ENCODE measurements around the gene XIRP2. TPM values are rescaled to one million over a fixed set of nuclear protein-coding genes. Genes with fewer than 3 reads are reported as not detected.

Gene XIRP2
- total RNA-seq, 2 donors from 2014 or later: 0.06 to 3.1 TPM

- peak; percentile 75 for DNase-seq (ENCODE audit: low spot score)
- intact Hi-C loops (cut with DNase I): loop anchor here (5.0 kb wide), 1 partner anchor 825 kb away; no protein-coding TSS in a partner anchor
- H3K27ac ChIP-seq: peak within 1 kb of the TSS; percentile 75 to 76
- H3K9me3 ChIP-seq: no peaks in the 10 kb centered on the region
- under 1% methylated on average over 45 of the region's 79 CpGs for WGBS
- TF ChIP-seq CTCF (IDR thresholded peaks at IDR 0.05) (peak in 1 of 4 experiments; percentile 5), POLR2A (IDR thresholded peaks at IDR 0.05) (no peak), POLR2AphosphoS5 (IDR thresholded peaks at IDR 0.05) (peak; percentile 66)
- H3K27me3 ChIP-seq (replicated peaks; ENCODE audit: insufficient read depth): peaks cover 5% of the 10 kb centered on the region
- peak within 1 kb of the TSS; percentile 50 to 51 for H3K4me3 ChIP-seq
- no peaks in the 10 kb centered on the region for H3K36me3 ChIP-seq
- no peaks in the 10 kb centered on the region for H3K4me1 ChIP-seq (replicated peaks)
Observed at GRCh38 chr2:167292430-167293171, 404.3 kb downstream of the XIRP2 start, which contains the start of gene B3GALT1. B3GALT1 (plus strand) TSS chr2:167293001.

DNA sequence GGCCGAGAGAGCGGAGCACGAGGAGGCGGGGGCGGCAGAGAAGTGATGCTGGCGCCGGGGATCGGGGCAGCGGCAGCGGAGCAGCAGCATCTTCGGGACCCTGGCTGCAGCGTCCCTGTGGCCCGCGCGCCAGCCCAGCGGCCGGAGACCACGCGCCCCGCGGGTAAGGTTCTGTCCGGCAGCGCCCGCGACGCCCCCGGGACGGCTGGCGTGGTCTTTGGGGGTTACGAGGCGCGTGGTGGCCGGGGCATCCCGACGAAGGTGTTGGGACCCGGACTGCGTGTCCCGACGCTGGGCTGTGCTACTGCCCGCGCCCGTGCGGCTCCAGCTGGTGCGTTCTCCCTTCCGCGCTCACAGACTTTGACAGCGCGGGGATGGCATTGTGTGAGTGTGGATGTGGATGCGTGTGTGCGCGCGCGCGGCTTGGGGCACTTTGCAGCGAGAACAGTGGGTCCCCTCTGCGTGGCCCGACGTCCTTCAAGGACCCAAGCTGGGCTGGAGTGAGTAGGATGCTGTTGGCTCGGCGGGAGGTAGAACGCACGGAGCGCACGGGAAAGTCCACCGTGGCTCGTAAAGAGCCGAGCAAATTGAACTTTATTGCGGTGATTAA, 405.0 kb downstream of the XIRP2 start:
- DNase-seq (ENCODE audit: low spot score): peak; percentile 5
- no peaks in the 10 kb centered on the region for H3K36me3 ChIP-seq
- WGBS: under 1% methylated on average over 32 of the region's 68 CpGs
- no peaks in the 10 kb centered on the region for H3K9me3 ChIP-seq
- H3K27me3 ChIP-seq (replicated peaks; ENCODE audit: insufficient read depth): peaks cover 5% of the 10 kb centered on the region
- intact Hi-C loops (cut with DNase I): loop anchor here (5.0 kb wide), 1 partner anchor 824 kb away; no protein-coding TSS in a partner anchor
- no peaks in the 10 kb centered on the region for H3K4me1 ChIP-seq (replicated peaks)
- TF ChIP-seq POLR2A (IDR thresholded peaks at IDR 0.05) (no peak), POLR2AphosphoS5 (IDR thresholded peaks at IDR 0.05) (no peak), CTCF (IDR thresholded peaks at IDR 0.05) (no peak)
- H3K27ac ChIP-seq: peak overlapping the region in 1 of 2 donors; percentile 76
- peak overlapping the region; percentile 50 to 51 for H3K4me3 ChIP-seq

- peaks cover 5% of the 10 kb centered on the region for H3K27me3 ChIP-seq (replicated peaks; ENCODE audit: insufficient read depth)
- intact Hi-C loops (cut with DNase I): loop anchor here (5.0 kb wide), 1 partner anchor 823 kb away; no protein-coding TSS in a partner anchor
- H3K4me1 ChIP-seq (replicated peaks): no peaks in the 10 kb centered on the region
- H3K27ac ChIP-seq: no peak overlapping the region
- DNase-seq (ENCODE audit: low spot score): no peak
- no peaks in the 10 kb centered on the region for H3K9me3 ChIP-seq
- TF ChIP-seq POLR2AphosphoS5 (IDR thresholded peaks at IDR 0.05) (no peak), POLR2A (IDR thresholded peaks at IDR 0.05) (no peak), CTCF (IDR thresholded peaks at IDR 0.05) (no peak)
- WGBS: 5% methylated on average over 30 of the region's 39 CpGs
- H3K4me3 ChIP-seq: peak overlapping the region; percentile 50 to 51
- no peaks in the 10 kb centered on the region for H3K36me3 ChIP-seq
Observed at GRCh38 chr2:167293943-167294775, 405.9 kb downstream of the XIRP2 start.

GRCh38 chr2:167294776-167295140, 406.5 kb downstream of the XIRP2 start:
- Histone ChIP-seq H3K27ac (no peak overlapping the region), H3K4me3 (peak overlapping the region; percentile 50 to 51), H3K9me3 (no peaks in the 10 kb centered on the region), H3K27me3 (replicated peaks; ENCODE audit: insufficient read depth) (peaks cover 5% of the 10 kb centered on the region), H3K36me3 (no peaks in the 10 kb centered on the region), H3K4me1 (replicated peaks) (no peaks in the 10 kb centered on the region)
- WGBS: 13% methylated on average over 5 of the region's 5 CpGs
- DNase-seq (ENCODE audit: low spot score): no peak
- intact Hi-C loops (cut with DNase I): loop anchor here (5.0 kb wide), 1 partner anchor 823 kb away; no protein-coding TSS in a partner anchor
- TF ChIP-seq POLR2AphosphoS5 (IDR thresholded peaks at IDR 0.05) (no peak), POLR2A (IDR thresholded peaks at IDR 0.05) (no peak), CTCF (IDR thresholded peaks at IDR 0.05) (no peak)

All from prostate gland (tissue), 2 donors.